Measurements from ENCODE around the gene SLC9A2. TPM values are rescaled to one million over a fixed set of nuclear protein-coding genes. Genes with fewer than 3 reads are reported as not detected.

SLC9A2 gene
- total RNA-seq, 2 donors from 2014 or later: not detected

DNA sequence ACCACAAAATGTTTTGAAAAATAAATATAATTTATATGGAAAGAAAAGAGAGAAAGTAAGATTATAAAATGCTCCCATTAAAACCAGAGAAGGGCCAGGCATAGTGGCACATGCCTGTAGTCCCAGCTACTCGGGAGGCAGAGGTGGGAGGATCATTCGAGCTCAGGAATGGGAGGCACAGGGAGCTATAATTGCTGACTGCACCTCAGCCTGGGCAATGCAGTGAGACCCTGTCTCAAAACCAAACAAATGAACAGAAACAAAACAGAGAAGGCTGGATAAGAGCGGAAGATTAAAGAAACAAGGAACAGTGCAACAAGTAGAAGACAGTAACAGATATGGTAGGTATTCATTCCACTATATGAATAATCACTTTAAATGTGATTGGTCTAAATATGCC is 123.9 kb downstream of the SLC9A2 start:
- H3K36me3 Mint-ChIP-seq: no peaks in the 10 kb centered on the region
- no peak for ATAC-seq
- peaks cover 3 to 4% of the 10 kb centered on the region in 2 donors for H3K27me3 Mint-ChIP-seq
- no peak overlapping the region for H3K4me3 Mint-ChIP-seq
- H3K27ac Mint-ChIP-seq: no peak overlapping the region
- no peak for DNase-seq (ENCODE audit: low spot score)
- peaks cover 0 to 4% of the 10 kb centered on the region in 2 donors for H3K4me1 Mint-ChIP-seq (ENCODE audit: low read depth in 2 of 2)
- H3K9me3 Mint-ChIP-seq: no peaks in the 10 kb centered on the region

DNA sequence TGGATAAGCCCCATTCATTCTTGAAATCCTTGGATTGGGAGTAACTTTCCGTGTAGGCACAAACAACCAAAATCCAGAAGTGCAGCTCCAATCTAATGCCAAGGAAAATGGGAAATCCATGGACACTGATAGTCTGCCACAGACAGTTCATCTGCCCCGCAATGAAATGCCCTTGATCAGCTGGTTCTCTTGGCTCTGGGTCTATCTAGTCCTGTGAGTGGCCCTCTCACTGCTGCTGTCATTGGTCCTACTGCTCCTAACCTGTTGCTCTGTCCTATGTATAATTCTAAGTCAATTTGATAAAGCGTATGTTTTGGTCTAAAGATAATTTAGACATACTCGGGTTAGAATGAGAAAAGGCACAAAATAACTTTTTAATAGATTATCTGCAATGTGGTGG is 128.8 kb downstream of the SLC9A2 start:
- Mint-ChIP-seq H3K27ac (no peak overlapping the region), H3K4me1 (ENCODE audit: low read depth in 2 of 2) (no peaks in the 10 kb centered on the region), H3K36me3 (no peaks in the 10 kb centered on the region), H3K9me3 (no peaks in the 10 kb centered on the region), H3K27me3 (no peaks in the 10 kb centered on the region), H3K4me3 (no peak overlapping the region)
- ATAC-seq (no peak), DNase-seq (ENCODE audit: low spot score) (no peak)

DNA sequence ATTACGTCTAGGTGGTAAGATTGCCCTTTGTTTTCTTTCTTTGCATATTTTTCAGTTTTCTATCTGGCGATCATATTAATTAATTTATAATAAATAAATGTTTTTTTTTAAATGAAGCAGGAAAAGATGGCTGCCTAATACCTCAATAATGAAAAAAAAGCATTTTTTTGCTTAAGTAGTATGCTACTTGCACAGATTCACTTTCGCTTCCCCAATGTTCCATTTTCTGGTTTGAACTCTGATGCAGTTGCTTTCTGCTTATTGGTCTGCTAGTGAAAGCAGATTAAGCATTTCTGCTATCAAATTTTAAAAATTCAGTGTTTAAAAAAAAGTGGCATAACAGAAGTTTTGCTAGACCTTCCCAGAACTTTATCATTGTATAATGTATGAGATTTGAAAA is 130.6 kb downstream of the SLC9A2 start:
- H3K27ac Mint-ChIP-seq: no peak overlapping the region
- no peaks in the 10 kb centered on the region for H3K27me3 Mint-ChIP-seq
- no peaks in the 10 kb centered on the region for H3K9me3 Mint-ChIP-seq
- no peaks in the 10 kb centered on the region for H3K4me1 Mint-ChIP-seq (ENCODE audit: low read depth in 2 of 2)
- H3K4me3 Mint-ChIP-seq: no peak overlapping the region
- no peak for DNase-seq (ENCODE audit: low spot score)
- no peak for ATAC-seq
- no peaks in the 10 kb centered on the region for H3K36me3 Mint-ChIP-seq

DNA sequence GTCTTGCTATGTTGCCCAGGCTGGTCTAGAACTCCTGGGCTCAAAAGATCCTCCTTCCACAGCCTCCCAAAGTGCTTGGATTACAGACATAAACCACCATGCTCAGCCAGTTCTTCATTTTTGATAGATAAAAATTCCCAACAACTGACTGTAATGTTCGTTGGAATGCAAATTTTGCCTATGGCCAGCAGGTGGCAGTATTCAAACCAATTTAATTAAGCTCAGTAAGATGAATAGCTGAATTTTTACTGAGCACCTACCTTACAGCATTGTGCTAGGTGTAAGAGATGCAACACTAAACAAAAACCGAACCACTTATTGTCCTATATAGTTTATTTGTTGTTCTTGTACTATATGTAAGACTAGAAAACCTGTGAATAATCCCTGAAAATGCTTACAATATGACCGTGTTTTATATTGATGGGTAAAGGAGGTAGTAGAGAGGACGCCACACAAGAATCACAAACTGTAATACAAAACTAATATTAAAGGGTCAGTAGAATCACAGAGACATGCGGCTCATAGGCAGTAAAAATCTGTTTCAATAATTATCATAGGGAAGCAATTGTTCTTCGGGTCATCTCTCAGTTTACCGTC is 134.3 kb downstream of the SLC9A2 start:
- no peaks in the 10 kb centered on the region for H3K27me3 Mint-ChIP-seq
- H3K9me3 Mint-ChIP-seq: no peaks in the 10 kb centered on the region
- DNase-seq (ENCODE audit: low spot score) (no peak), ATAC-seq (no peak)
- H3K36me3 Mint-ChIP-seq: no peaks in the 10 kb centered on the region
- no peaks in the 10 kb centered on the region for H3K4me1 Mint-ChIP-seq (ENCODE audit: low read depth in 2 of 2)
- no peak overlapping the region for H3K27ac Mint-ChIP-seq
- H3K4me3 Mint-ChIP-seq: no peak overlapping the region

DNA sequence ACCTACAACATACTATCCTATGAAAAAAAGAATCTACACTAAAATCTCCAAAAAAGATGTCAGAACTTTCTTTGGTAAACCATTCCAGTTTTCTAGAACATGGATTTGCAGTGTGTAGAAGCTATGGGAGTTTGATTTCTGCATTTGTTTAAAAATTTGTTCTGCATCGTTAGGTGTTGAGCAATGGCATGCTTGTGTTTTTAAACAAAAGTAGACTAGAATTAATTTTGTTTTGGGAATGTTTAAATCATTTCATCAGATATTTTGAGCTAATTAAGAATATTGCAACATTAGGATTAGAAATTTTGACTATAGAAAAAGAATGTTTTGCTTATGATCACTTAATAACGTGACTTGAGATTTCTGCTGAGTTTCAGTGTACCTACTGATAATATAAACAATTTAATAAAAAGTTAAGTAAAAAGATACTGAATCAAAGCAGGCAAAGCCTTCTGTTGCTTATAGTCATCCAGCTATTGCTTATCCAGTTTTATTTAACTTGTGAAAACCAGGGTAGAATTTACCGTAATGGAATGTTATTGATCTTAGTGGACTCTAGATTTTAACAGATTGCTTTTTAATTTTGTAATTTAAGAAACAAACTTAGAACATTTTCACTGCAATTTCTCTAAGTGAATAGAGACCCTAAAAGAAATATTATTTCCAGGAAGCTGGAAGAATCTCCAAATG is 135.2 kb downstream of the SLC9A2 start:
- Mint-ChIP-seq H3K4me1 (ENCODE audit: low read depth in 2 of 2) (no peaks in the 10 kb centered on the region), H3K36me3 (no peaks in the 10 kb centered on the region), H3K27me3 (no peaks in the 10 kb centered on the region), H3K27ac (no peak overlapping the region), H3K9me3 (no peaks in the 10 kb centered on the region), H3K4me3 (no peak overlapping the region)
- no peak for DNase-seq (ENCODE audit: low spot score)
- no peak for ATAC-seq

DNA sequence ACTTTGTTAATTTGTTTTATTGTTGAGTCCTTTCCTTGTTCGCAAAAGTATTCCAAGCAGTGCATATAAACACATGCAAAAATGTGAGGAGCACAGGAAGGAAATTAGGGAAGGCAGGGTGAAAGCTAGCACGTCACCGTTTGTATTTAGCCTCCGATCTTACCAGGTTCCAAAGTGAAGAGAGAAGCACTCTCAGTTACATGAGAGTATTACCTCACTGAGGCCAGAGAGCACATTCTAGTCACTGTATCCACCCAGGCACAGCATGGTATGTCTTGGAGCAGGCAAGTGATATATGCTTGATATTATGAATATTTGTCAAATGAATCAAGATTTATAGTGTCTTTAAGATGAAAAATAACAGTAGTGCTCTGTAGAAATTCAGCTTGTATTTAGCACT is 135.9 kb downstream of the SLC9A2 start:
- Mint-ChIP-seq H3K27me3 (no peaks in the 10 kb centered on the region), H3K4me1 (ENCODE audit: low read depth in 2 of 2) (no peaks in the 10 kb centered on the region), H3K9me3 (no peaks in the 10 kb centered on the region), H3K36me3 (no peaks in the 10 kb centered on the region), H3K27ac (no peak overlapping the region), H3K4me3 (no peak overlapping the region)
- no peak for DNase-seq (ENCODE audit: low spot score)
- ATAC-seq: no peak

DNA sequence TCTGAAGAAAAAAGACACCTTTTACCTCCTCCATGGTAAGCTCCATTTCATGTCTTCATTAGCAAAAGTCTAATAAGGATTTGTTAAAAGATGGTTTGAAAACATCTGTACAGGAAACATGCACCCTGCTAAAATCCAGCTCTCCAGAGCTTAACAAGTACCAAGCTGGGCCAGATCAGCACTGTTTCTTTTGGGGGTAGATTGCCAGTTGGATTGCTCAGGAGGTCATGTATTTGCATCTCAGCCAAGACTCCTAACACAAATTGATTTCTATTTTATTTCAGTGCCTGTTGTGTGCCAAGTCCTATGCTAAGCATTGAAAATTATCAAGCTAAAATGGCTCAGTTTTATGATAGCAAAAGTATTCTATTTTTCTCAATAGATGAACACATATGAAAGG is 139.1 kb downstream of the SLC9A2 start:
- no peaks in the 10 kb centered on the region for H3K4me1 Mint-ChIP-seq (ENCODE audit: low read depth in 2 of 2)
- ATAC-seq (no peak), DNase-seq (ENCODE audit: low spot score) (no peak)
- no peaks in the 10 kb centered on the region for H3K9me3 Mint-ChIP-seq
- H3K36me3 Mint-ChIP-seq: no peaks in the 10 kb centered on the region
- H3K27ac Mint-ChIP-seq: no peak overlapping the region
- H3K27me3 Mint-ChIP-seq: no peaks in the 10 kb centered on the region
- H3K4me3 Mint-ChIP-seq: no peak overlapping the region

Other genes with a start within 250 kb of the SLC9A2 start
- 100 to 1,000 TPM; 159 to 355 TPM for gene IL18RAP, start 196.4 kb upstream of the SLC9A2 start, total RNA-seq
- gene SLC9A4, start 146.3 kb upstream of the SLC9A2 start, total RNA-seq: under 1 TPM; 0.10 to 0.14 TPM
- gene TMEM182, start 142.5 kb downstream of the SLC9A2 start, total RNA-seq: 1 to 10 TPM; 3.6 to 4.8 TPM

All from natural killer cell treated with Interleukin-12 subunit alpha and Interleukin-12 subunit beta and Interleukin-15 and Interleukin-18, amount 100 ng/mL, for 72 hours (primary cell).